HL-60 (cell line): Measurements from ENCODE around the gene CLCA1.

Experiments
- DNase-seq, 2 experiments: peaks; one replicate each; pipeline ENCODE4 v3.0.0-alpha.2; 2010 to 2020; ENCODE audit warnings: low read depth in 1 of 2, low spot score in 1 of 2
- H3K27ac ChIP-seq: fragments of 250-450 bp; sonication (Bioruptor Pico); replicated peaks from 2 replicates; pipeline ENCODE4 v1.5.1; 2020; ENCODE audit warnings: mild to moderate bottlenecking, moderate library complexity
- H3K27me3 ChIP-seq: fragments of 250-450 bp; sonication (Bioruptor Pico); 2 replicates; pipeline ENCODE4 v1.5.1; 2021; ENCODE audit warnings: mild to moderate bottlenecking, moderate library complexity; ENCODE audit not compliant: insufficient read depth, poor library complexity, severe bottlenecking
- H3K4me3 ChIP-seq: replicated peaks from 2 replicates; pipeline ENCODE4 v1.5.1; 2011; ENCODE audit warnings: mild to moderate bottlenecking, control low read depth, low read length; ENCODE audit not compliant: insufficient read depth
- GABPA ChIP-seq: IDR thresholded peaks from 2 replicates; pipeline ENCODE4 v1.6.1; 2012; ENCODE audit warnings: low read depth
- POLR2AphosphoS5 ChIP-seq: IDR thresholded peaks from 2 replicates; pipeline ENCODE4 v1.6.1; 2012; ENCODE audit warnings: low read depth
- SPI1 ChIP-seq: IDR thresholded peaks from 2 replicates; pipeline ENCODE4 v1.6.1; 2012; ENCODE audit warnings: low read depth, mild to moderate bottlenecking, borderline replicate concordance
- long read RNA-seq: library from polyadenylated mRNA; unstranded; transcript quantifications from one replicate; pipeline ENCODE4 v2.0.0, GENCODE V29; 2020
- TF ChIP-seq, protein P1 (sequence below): IDR thresholded peaks from 2 replicates; pipeline ENCODE4 v1.6.1; 2012; ENCODE audit warnings: low read depth; ENCODE audit not compliant: insufficient replicate concordance
- TF ChIP-seq, protein P2 (sequence below): IDR thresholded peaks from one replicate; pipeline ENCODE4 v1.5.1; 2011; ENCODE audit warnings: low read length, control low read depth, inconsistent platforms; ENCODE audit not compliant: insufficient read depth

CLCA1 gene, protein sequence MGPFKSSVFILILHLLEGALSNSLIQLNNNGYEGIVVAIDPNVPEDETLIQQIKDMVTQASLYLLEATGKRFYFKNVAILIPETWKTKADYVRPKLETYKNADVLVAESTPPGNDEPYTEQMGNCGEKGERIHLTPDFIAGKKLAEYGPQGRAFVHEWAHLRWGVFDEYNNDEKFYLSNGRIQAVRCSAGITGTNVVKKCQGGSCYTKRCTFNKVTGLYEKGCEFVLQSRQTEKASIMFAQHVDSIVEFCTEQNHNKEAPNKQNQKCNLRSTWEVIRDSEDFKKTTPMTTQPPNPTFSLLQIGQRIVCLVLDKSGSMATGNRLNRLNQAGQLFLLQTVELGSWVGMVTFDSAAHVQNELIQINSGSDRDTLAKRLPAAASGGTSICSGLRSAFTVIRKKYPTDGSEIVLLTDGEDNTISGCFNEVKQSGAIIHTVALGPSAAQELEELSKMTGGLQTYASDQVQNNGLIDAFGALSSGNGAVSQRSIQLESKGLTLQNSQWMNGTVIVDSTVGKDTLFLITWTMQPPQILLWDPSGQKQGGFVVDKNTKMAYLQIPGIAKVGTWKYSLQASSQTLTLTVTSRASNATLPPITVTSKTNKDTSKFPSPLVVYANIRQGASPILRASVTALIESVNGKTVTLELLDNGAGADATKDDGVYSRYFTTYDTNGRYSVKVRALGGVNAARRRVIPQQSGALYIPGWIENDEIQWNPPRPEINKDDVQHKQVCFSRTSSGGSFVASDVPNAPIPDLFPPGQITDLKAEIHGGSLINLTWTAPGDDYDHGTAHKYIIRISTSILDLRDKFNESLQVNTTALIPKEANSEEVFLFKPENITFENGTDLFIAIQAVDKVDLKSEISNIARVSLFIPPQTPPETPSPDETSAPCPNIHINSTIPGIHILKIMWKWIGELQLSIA
- long read RNA-seq, result 0 reads

DNA sequence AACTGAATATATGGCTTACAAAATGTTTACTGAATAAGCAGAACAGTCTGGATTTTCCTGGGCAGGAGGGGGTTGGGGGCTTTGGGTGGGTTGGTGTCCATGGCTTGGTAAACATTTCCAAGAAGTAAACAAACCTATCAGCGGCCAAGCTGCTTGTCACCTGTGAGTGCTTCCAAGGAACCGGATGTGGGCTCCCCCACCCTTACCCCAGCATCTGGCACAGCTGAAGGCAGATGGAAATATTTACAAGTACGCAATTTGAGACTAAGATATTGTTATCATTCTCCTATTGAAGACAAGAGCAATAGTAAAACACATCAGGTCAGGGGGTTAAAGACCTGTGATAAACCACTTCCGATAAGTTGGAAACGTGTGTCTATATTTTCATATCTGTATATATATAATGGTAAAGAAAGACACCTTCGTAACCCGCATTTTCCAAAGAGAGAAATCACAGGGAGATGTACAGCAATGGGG is at the start of gene CLCA1:
CLCA1 (plus strand) TSS at position 427 of the 477 bp plus-strand sequence; CDS start at position 472, 45 bp downstream.
- DNase-seq, result no peak
- Histone ChIP-seq H3K27ac (no peak within 1 kb of the TSS), H3K4me3 (no peak within 1 kb of the TSS), H3K27me3 (peaks cover 2% of the 10 kb centered on the region)
- no peak for TF ChIP-seq POLR2AphosphoS5
- no peak for TF ChIP-seq SPI1
- TF ChIP-seq GABPA, result no peak
- TF ChIP-seq, protein P1, sequence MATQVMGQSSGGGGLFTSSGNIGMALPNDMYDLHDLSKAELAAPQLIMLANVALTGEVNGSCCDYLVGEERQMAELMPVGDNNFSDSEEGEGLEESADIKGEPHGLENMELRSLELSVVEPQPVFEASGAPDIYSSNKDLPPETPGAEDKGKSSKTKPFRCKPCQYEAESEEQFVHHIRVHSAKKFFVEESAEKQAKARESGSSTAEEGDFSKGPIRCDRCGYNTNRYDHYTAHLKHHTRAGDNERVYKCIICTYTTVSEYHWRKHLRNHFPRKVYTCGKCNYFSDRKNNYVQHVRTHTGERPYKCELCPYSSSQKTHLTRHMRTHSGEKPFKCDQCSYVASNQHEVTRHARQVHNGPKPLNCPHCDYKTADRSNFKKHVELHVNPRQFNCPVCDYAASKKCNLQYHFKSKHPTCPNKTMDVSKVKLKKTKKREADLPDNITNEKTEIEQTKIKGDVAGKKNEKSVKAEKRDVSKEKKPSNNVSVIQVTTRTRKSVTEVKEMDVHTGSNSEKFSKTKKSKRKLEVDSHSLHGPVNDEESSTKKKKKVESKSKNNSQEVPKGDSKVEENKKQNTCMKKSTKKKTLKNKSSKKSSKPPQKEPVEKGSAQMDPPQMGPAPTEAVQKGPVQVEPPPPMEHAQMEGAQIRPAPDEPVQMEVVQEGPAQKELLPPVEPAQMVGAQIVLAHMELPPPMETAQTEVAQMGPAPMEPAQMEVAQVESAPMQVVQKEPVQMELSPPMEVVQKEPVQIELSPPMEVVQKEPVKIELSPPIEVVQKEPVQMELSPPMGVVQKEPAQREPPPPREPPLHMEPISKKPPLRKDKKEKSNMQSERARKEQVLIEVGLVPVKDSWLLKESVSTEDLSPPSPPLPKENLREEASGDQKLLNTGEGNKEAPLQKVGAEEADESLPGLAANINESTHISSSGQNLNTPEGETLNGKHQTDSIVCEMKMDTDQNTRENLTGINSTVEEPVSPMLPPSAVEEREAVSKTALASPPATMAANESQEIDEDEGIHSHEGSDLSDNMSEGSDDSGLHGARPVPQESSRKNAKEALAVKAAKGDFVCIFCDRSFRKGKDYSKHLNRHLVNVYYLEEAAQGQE, result no peak
- TF ChIP-seq, protein P2, sequence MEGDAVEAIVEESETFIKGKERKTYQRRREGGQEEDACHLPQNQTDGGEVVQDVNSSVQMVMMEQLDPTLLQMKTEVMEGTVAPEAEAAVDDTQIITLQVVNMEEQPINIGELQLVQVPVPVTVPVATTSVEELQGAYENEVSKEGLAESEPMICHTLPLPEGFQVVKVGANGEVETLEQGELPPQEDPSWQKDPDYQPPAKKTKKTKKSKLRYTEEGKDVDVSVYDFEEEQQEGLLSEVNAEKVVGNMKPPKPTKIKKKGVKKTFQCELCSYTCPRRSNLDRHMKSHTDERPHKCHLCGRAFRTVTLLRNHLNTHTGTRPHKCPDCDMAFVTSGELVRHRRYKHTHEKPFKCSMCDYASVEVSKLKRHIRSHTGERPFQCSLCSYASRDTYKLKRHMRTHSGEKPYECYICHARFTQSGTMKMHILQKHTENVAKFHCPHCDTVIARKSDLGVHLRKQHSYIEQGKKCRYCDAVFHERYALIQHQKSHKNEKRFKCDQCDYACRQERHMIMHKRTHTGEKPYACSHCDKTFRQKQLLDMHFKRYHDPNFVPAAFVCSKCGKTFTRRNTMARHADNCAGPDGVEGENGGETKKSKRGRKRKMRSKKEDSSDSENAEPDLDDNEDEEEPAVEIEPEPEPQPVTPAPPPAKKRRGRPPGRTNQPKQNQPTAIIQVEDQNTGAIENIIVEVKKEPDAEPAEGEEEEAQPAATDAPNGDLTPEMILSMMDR, result no peak

DNA sequence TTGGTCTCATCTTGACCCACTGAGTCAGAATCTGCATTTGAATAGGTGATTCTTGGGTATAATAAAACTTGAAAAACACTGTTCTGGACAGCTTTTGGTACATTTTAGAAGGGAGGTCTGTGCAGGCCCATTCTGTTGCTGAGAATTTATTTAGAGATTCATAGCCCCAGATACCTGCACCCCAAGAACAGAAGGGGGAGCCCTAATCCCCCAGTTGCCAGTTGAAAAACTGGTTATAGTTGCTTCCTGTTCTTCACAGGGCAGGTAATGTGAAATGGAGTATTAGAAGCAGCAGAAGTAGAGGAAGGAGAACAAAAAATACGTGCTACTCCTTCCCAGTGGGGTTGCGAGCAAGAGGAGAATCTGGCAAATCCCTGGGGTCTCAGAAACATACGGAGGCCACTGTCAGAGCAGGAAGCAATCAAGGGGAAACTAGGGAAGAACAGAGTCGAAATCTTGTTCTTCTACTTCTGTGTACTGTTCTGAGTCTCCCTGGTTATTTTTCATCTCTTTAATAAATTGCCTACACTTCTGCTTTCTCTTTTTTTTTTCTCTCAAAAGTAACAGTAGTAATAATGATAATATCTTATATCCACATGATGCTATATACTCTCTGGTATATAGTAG is 49.3 kb upstream of the CLCA1 start:
- TF ChIP-seq, protein P1, result no peak
- TF ChIP-seq, protein P2, result peak; percentile 49
- peak in 1 of 2 experiments; percentile 60 for DNase-seq
- Histone ChIP-seq H3K27me3 (no peaks in the 10 kb centered on the region), H3K4me3 (no peak overlapping the region), H3K27ac (no peak overlapping the region)

DNA sequence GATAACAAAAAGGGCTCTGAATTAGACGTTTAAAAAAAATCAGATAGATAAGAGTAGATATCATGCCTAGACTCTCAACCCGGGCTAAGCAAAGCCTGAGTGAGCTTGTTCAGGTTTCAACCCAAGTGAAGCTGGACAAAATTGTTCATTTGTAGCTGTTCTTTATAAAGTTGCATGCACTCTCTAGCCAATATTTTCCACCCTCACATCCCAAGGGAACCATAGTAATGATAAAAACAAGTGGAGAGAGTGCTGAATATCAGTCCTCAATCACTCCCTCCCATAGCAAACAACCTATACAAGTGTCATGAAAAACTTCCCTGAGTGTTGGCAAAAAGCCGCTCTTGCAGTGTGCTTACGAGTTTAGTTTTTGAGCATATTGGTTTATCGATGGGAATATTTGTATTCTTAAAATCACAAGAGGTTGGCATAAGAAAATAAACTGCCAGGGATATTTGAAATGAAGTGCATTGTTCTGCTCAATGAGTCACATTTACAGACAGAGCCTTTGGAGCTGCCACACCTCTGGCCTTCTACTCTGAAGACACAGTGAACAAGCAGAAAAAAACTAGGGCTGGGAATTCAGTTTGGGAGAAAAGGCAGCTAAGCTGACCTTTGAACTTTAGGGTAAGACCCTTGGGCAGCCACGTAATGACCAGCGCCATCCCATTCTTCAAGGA is 47.0 kb upstream of the CLCA1 start:
- DNase-seq, result no peak

More for the DNA sequence above, 47.0 kb upstream of the CLCA1 start:
- no peak overlapping the region for H3K27ac ChIP-seq
- H3K27me3 ChIP-seq, result peaks cover 5% of the 10 kb centered on the region
- H3K4me3 ChIP-seq, result no peak overlapping the region
- TF ChIP-seq, protein P1, result no peak
- TF ChIP-seq POLR2AphosphoS5 (no peak), SPI1 (no peak), GABPA (no peak)
- TF ChIP-seq, protein P2, result no peak
